Osteoblast (primary cell): ENCODE measurements around the gene FERMT1. TPM values are rescaled to one million over a fixed set of nuclear protein-coding genes. Genes with fewer than 3 reads are reported as not detected.

ENCODE experiments used
- DNase-seq: peaks from one replicate; pipeline ENCODE4 v3.0.0; 2011; ENCODE audit warnings: low spot score, mixed read lengths; ENCODE audit not compliant: insufficient read length; ENCODE audit errors: missing footprints
- H2AFZ ChIP-seq: 2 replicates; pipeline ENCODE4 v1.6.0; 2011; ENCODE audit warnings: mild to moderate bottlenecking, low read length
- H3K27ac ChIP-seq: 2 replicates; pipeline ENCODE4 v1.5.1; 2011; ENCODE audit warnings: mild to moderate bottlenecking, low read depth, low read length, moderate library complexity
- H3K27me3 ChIP-seq: 2 replicates; pipeline ENCODE4 v1.6.0; 2012; ENCODE audit warnings: mild to moderate bottlenecking, control low read depth, inconsistent platforms, low read length, moderate library complexity; ENCODE audit not compliant: insufficient read depth
- H3K36me3 ChIP-seq: 2 replicates; pipeline ENCODE4 v1.5.1; 2011; ENCODE audit warnings: mild to moderate bottlenecking, low read length, control low read depth, moderate library complexity; ENCODE audit not compliant: insufficient read depth
- H3K4me1 ChIP-seq: 2 replicates; pipeline ENCODE4 v1.5.1; 2011; ENCODE audit warnings: mild to moderate bottlenecking, low read length, control low read depth, moderate library complexity; ENCODE audit not compliant: insufficient read depth
- H3K4me2 ChIP-seq: 2 replicates; pipeline ENCODE4 v1.6.0; 2011; ENCODE audit warnings: mild to moderate bottlenecking, low read length; ENCODE audit not compliant: insufficient read depth
- H3K4me3 ChIP-seq: fragments of 200-600 bp; sonication (generic); 3 replicates; pipeline ENCODE4 v1.5.1; 2012; ENCODE audit warnings: mild to moderate bottlenecking, low read length, inconsistent platforms; ENCODE audit not compliant: insufficient read depth
- H3K79me2 ChIP-seq: 2 replicates; pipeline ENCODE4 v1.6.0; 2012; ENCODE audit warnings: mild to moderate bottlenecking, low read length, control low read depth, inconsistent platforms; ENCODE audit not compliant: insufficient read depth
- H3K9me3 ChIP-seq: 2 replicates; pipeline ENCODE4 v1.5.1; 2011; ENCODE audit warnings: low read depth, low read length, control low read depth
- H4K20me1 ChIP-seq: 2 replicates; pipeline ENCODE4 v1.6.0; 2012; ENCODE audit warnings: mild to moderate bottlenecking, low read length, control low read depth; ENCODE audit not compliant: insufficient read depth
- CTCF ChIP-seq: IDR thresholded peaks from 2 replicates; pipeline ENCODE4 v1.5.1; 2011; ENCODE audit warnings: mild to moderate bottlenecking, low read depth, low read length, moderate library complexity; ENCODE audit errors: extremely low read depth
- total RNA-seq: library from RNA; depleted of rRNA; stranded (reverse); fragments of >200 nt; gene quantifications from 2 replicates; pipeline ENCODE4 v1.2.3, GENCODE V29; 2012

Gene FERMT1
- total RNA-seq, 1 donor, result 2.5 TPM

GRCh38 chr20:6134592-6134991 is 11.8 kb upstream of the FERMT1 start:
- no peaks in the 10 kb centered on the region for H3K79me2 ChIP-seq
- no peak overlapping the region for H3K4me3 ChIP-seq
- no peak for TF ChIP-seq CTCF
- H3K27ac ChIP-seq, result no peak overlapping the region
- H2AFZ ChIP-seq, result no peak overlapping the region
- DNase-seq, result no peak
- H3K4me1 ChIP-seq, result no peaks in the 10 kb centered on the region
- H3K27me3 ChIP-seq, result peaks cover 16% of the 10 kb centered on the region
- no peaks in the 10 kb centered on the region for H3K9me3 ChIP-seq
- no peak overlapping the region for H3K4me2 ChIP-seq
- H4K20me1 ChIP-seq, result no peaks in the 10 kb centered on the region
- no peaks in the 10 kb centered on the region for H3K36me3 ChIP-seq

GRCh38 chr20:6130045-6130444 is 7.2 kb upstream of the FERMT1 start:
- Histone ChIP-seq H4K20me1 (no peaks in the 10 kb centered on the region), H2AFZ (no peak overlapping the region), H3K36me3 (no peaks in the 10 kb centered on the region), H3K27ac (no peak overlapping the region), H3K27me3 (peaks cover 4% of the 10 kb centered on the region), H3K9me3 (no peaks in the 10 kb centered on the region), H3K4me2 (no peak overlapping the region), H3K4me1 (no peaks in the 10 kb centered on the region), H3K4me3 (no peak overlapping the region), H3K79me2 (no peaks in the 10 kb centered on the region)
- no peak for TF ChIP-seq CTCF
- DNase-seq, result no peak

- no peak for TF ChIP-seq CTCF
- H3K4me2 ChIP-seq, result no peak overlapping the region
- no peaks in the 10 kb centered on the region for H3K27me3 ChIP-seq
Measured at GRCh38 chr20:6127825-6128224, 5.0 kb upstream of the FERMT1 start.

GRCh38 chr20:6126846-6127245 is 4.0 kb upstream of the FERMT1 start:
- Histone ChIP-seq H3K79me2 (no peaks in the 10 kb centered on the region), H2AFZ (no peak overlapping the region), H4K20me1 (no peaks in the 10 kb centered on the region), H3K27ac (no peak overlapping the region), H3K36me3 (no peaks in the 10 kb centered on the region), H3K4me1 (peaks cover 9% of the 10 kb centered on the region), H3K27me3 (no peaks in the 10 kb centered on the region), H3K4me3 (no peak overlapping the region), H3K9me3 (no peaks in the 10 kb centered on the region), H3K4me2 (no peak overlapping the region)
- no peak for DNase-seq
- TF ChIP-seq CTCF, result no peak

More at GRCh38 chr20:6127825-6128224, 5.0 kb upstream of the FERMT1 start:
- H4K20me1 ChIP-seq, result no peaks in the 10 kb centered on the region
- no peaks in the 10 kb centered on the region for H3K36me3 ChIP-seq
- H3K79me2 ChIP-seq, result no peaks in the 10 kb centered on the region
- no peak overlapping the region for H2AFZ ChIP-seq
- DNase-seq, result no peak
- H3K4me1 ChIP-seq, result peaks cover 4% of the 10 kb centered on the region
- no peak overlapping the region for H3K27ac ChIP-seq
- H3K9me3 ChIP-seq, result no peaks in the 10 kb centered on the region
- H3K4me3 ChIP-seq, result no peak overlapping the region
